ENCODE measurements around the gene GP1BA. TPM values are rescaled to one million over a fixed set of nuclear protein-coding genes. Genes with fewer than 3 reads are reported as not detected.

The GP1BA gene
- total and polyA plus RNA-seq, 4 donors, result 0.03 to 2.3 (median 0.18) TPM; not detected in 1

DNA sequence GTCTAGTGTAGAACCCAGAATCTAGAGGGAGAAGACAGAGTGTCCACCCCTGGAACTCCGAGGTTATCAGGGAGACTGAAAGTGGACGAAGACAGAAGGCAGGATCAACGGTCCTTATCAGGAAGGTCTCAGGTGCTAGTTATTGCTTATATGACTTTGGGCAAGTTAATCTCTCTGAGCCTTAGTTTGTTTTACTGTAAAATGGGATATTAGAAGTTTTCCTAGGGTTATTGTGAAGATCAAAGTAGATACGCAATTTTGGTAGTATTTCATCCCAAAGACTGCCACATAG, 9.2 kb downstream of the GP1BA start (continued):
- TF ChIP-seq SP1 (IDR thresholded peaks at IDR 0.05), result no peak
- TF ChIP-seq EGR1 (IDR thresholded peaks at IDR 0.05; ENCODE audit: low read depth in 2 of 2), result no peak
- no peak for TF ChIP-seq RXRA (IDR thresholded peaks at IDR 0.05)

DNA sequence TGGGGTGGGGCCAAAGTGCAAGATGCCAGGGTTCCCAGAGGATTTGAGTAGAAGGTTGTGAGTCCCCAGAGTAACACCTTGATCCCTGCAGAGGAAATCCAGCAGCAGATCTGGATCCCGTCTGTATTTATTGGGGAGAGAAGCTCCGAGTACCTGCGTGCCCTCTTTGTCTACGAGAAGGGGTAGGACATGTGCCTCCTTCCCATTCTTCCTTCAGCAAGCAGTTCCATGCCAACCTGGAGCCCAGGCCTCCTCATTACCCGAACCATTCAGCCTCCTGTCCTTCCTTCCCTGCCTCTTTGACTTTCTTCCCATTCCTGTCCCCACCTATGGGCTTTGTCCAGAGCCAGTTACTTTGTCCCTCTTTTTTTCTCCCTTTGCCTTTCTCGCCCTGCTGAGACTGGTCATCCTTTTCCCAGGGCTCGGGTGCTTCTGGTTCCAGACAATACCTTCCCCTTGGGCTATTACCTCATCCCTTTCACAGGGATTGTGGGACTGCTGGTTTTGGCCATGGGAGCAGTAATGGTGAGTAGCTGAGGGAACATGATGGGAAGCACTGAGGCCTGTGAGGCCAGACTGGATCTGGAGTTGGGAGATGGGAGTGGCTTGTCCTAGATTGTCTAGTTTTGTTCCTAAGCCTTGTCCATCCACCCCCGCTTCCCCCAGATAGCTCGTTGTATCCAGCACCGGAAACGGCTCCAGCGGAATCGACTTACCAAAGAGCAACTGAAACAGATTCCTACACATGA, 10.9 kb downstream of the GP1BA start:
- no peak for DNase-seq (ENCODE audit: low spot score)
- Histone ChIP-seq H3K4me1 (ENCODE audit: control insufficient read depth in 4 of 4, insufficient read depth in 4 of 4, low read length in 3 of 4) (peaks cover 12 to 68% (median 52%) of the 10 kb centered on the region in 4 donors), H3K27ac (ENCODE audit: low read depth in 1 of 2, low read length in 2 of 2) (no peak overlapping the region), H3K4me3 (ENCODE audit: low read depth in 1 of 3, low read length in 3 of 3) (no peak overlapping the region), H3K9me3 (ENCODE audit: control insufficient read depth in 4 of 4, low read length in 3 of 4) (no peaks in the 10 kb centered on the region), H3K27me3 (ENCODE audit: control insufficient read depth in 4 of 4, insufficient read depth in 4 of 4, low read length in 3 of 4) (no peaks in the 10 kb centered on the region), H3K9ac (ENCODE audit: low read depth in 1 of 2, low read length in 2 of 2) (no peak overlapping the region), H3K36me3 (ENCODE audit: control insufficient read depth in 4 of 4, insufficient read depth in 3 of 4, low read depth in 1 of 4, low read length in 3 of 4) (peaks cover 6 to 28% (median 12%) of the 10 kb centered on the region in 4 donors)
- TF ChIP-seq YY1 (IDR thresholded peaks at IDR 0.05), result no peak
- no peak for TF ChIP-seq RXRA (IDR thresholded peaks at IDR 0.05)
- no peak for TF ChIP-seq FOXA2 (IDR thresholded peaks at IDR 0.05)
- no peak for TF ChIP-seq GABPA (IDR thresholded peaks at IDR 0.05 in 1 of 2, conservative IDR thresholded peaks at IDR 0.05 in 1 of 2)
- TF ChIP-seq NR2F2 (IDR thresholded peaks at IDR 0.05), result no peak
- TF ChIP-seq REST (IDR thresholded peaks at IDR 0.05), result no peak
- no peak for TF ChIP-seq ZBTB33 (IDR thresholded peaks at IDR 0.05)
- TF ChIP-seq, protein P1, sequence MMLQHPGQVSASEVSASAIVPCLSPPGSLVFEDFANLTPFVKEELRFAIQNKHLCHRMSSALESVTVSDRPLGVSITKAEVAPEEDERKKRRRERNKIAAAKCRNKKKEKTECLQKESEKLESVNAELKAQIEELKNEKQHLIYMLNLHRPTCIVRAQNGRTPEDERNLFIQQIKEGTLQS (IDR thresholded peaks at IDR 0.05), result no peak
- no peak for TF ChIP-seq CTCF (IDR thresholded peaks at IDR 0.05; ENCODE audit: low read depth, low read length, missing input control)
- no peak for TF ChIP-seq MAX (IDR thresholded peaks at IDR 0.05)
- no peak for TF ChIP-seq RAD21 (IDR thresholded peaks at IDR 0.05)
- TF ChIP-seq FOXA1 (IDR thresholded peaks at IDR 0.05), result no peak
- TF ChIP-seq HNF4A (conservative IDR thresholded peaks at IDR 0.05), result no peak
- no peak for TF ChIP-seq EGR1 (IDR thresholded peaks at IDR 0.05; ENCODE audit: low read depth in 2 of 2)
- no peak for TF ChIP-seq TAF1 (conservative IDR thresholded peaks at IDR 0.05)
- no peak for TF ChIP-seq SP1 (IDR thresholded peaks at IDR 0.05)
- TF ChIP-seq HNF4G (IDR thresholded peaks at IDR 0.05), result no peak
- no peak for TF ChIP-seq JUND (IDR thresholded peaks at IDR 0.05)
- WGBS, result 82% methylated on average over 13 of the region's 13 CpGs
